Right lobe of liver (tissue), 6 donors: ENCODE results near the gene MAFB. TPM values are rescaled to one million over a fixed set of nuclear protein-coding genes. Genes with fewer than 3 reads are reported as not detected.

Source experiments
- ATAC-seq, 4 donors: fragments of 200-7000 bp; cut with Tn5 transposase; one replicate each; pipeline ENCODE4 v1.9.1; 2020; ENCODE audit warnings: mild to moderate bottlenecking in 4 of 4, moderate library complexity in 4 of 4
- DNase-seq, 3 donors: peaks; one replicate each; pipeline ENCODE4 v3.0.0-alpha.2; 2020
- H3K27ac ChIP-seq, 3 donors: fragments of 200-600 bp; one replicate each; pipeline ENCODE4 v1.8.0; 2022
- H3K27me3 ChIP-seq, 2 donors: fragments of 200-600 bp; one replicate each; pipeline ENCODE4 v1.8.0; 2022
- H3K36me3 ChIP-seq, 4 donors: fragments of 200-600 bp; sonication (generic) in 1 of 4; one replicate each; pipeline versions ENCODE4 v1.5.1 to v1.8.0; 2017 to 2022; ENCODE audit warnings: control low read depth in 1 of 4
- H3K4me1 ChIP-seq, 4 donors: fragments of 200-600 bp; sonication (generic) in 1 of 4; one replicate each; pipeline versions ENCODE4 v1.5.1 to v1.8.0; 2017 to 2022; ENCODE audit warnings: control low read depth in 1 of 4
- H3K4me3 ChIP-seq, 3 donors: fragments of 200-600 bp; one replicate each; pipeline ENCODE4 v1.8.0; 2022
- H3K9me3 ChIP-seq, 4 donors: fragments of 200-600 bp; sonication (generic) in 1 of 4; one replicate each; pipeline versions ENCODE4 v1.5.1 to v1.8.0; 2017 to 2022; ENCODE audit warnings: control low read depth in 1 of 4
- POLR2A ChIP-seq: fragments of 450-650 bp; IDR thresholded peaks from one replicate; pipeline ENCODE4 v1.6.1; 2017; ENCODE audit warnings: antibody characterized with exemption, mild to moderate bottlenecking
- WGBS: methylation state at CpG from one replicate; pipeline ENCODE4 v1.1.6; 2018; ENCODE audit warnings: low coverage, low lambda C conversion rate; ENCODE audit not compliant: insufficient coverage; ENCODE audit errors: missing lambda C conversion rate; 5-methylcytosine and 5-hydroxymethylcytosine counted together
- intact Hi-C, 2 donors: fragments of 100-400 bp; cut with DNase I; formaldehyde crosslinking; loops; one replicate each; pipeline versions ENCODE4 v1.11.2 to v1.14.1; 2022
- total RNA-seq, 6 experiments: library from RNA; depleted of rRNA in 2 of 6; stranded (reverse); fragments of >200 nt in 2 of 6; fragmentation: NEBNext Ultra II Directional in 3 of 6; extraction: Animal tissue kit (Norgen Biotek cat#: 25700) in 3 of 6; gene quantifications; one replicate each; pipeline versions ENCODE4 v1.1.0 to v1.2.4, GENCODE V29; 2016 to 2023
- TF ChIP-seq, protein P1 (sequence below), 4 donors: fragments of 200-600 bp in 3 of 4; fragments of 450-650 bp in 1 of 4; IDR thresholded peaks; one replicate each; pipeline versions ENCODE4 v1.5.1 to v1.8.0; 2016 to 2022; ENCODE audit warnings: antibody characterized with exemption in 4 of 4, mild to moderate bottlenecking in 2 of 4
- donor health status: DM: no; HTN: yes; CAD: no.
- donor health status: DM: no; HTN: no; CAD: no.
- donor health status: DM: no; HTN: no; CAD: no.
- donor health status: DM: no; HTN: yes; CAD: no.
- donor health status: DM: no; HTN: yes; CAD: no.

The MAFB gene
- total RNA-seq, 6 experiments from 2014 or later = 16.6 to 32.3 (median 22.5) TPM

GRCh38 chr20:40676491-40677269 is 12.4 kb downstream of the MAFB start:
- Histone ChIP-seq H3K27me3 (no peaks in the 10 kb centered on the region), H3K4me3 (no peak overlapping the region), H3K4me1 (peaks cover 0 to 15% (median 7%) of the 10 kb centered on the region in 4 donors), H3K9me3 (no peaks in the 10 kb centered on the region), H3K36me3 (no peaks in the 10 kb centered on the region), H3K27ac (peak overlapping the region in 1 of 3 donors; percentile 26)
- no peak for DNase-seq
- peak in 3 of 4 donors; percentile 44 to 51 (median 48) for ATAC-seq
- 26% methylated on average over 5 of the region's 7 CpGs for WGBS
- TF ChIP-seq, protein P1, sequence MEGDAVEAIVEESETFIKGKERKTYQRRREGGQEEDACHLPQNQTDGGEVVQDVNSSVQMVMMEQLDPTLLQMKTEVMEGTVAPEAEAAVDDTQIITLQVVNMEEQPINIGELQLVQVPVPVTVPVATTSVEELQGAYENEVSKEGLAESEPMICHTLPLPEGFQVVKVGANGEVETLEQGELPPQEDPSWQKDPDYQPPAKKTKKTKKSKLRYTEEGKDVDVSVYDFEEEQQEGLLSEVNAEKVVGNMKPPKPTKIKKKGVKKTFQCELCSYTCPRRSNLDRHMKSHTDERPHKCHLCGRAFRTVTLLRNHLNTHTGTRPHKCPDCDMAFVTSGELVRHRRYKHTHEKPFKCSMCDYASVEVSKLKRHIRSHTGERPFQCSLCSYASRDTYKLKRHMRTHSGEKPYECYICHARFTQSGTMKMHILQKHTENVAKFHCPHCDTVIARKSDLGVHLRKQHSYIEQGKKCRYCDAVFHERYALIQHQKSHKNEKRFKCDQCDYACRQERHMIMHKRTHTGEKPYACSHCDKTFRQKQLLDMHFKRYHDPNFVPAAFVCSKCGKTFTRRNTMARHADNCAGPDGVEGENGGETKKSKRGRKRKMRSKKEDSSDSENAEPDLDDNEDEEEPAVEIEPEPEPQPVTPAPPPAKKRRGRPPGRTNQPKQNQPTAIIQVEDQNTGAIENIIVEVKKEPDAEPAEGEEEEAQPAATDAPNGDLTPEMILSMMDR (IDR thresholded peaks at IDR 0.05) = no peak
- no peak for TF ChIP-seq POLR2A
- intact Hi-C loops = no loop called here

DNA sequence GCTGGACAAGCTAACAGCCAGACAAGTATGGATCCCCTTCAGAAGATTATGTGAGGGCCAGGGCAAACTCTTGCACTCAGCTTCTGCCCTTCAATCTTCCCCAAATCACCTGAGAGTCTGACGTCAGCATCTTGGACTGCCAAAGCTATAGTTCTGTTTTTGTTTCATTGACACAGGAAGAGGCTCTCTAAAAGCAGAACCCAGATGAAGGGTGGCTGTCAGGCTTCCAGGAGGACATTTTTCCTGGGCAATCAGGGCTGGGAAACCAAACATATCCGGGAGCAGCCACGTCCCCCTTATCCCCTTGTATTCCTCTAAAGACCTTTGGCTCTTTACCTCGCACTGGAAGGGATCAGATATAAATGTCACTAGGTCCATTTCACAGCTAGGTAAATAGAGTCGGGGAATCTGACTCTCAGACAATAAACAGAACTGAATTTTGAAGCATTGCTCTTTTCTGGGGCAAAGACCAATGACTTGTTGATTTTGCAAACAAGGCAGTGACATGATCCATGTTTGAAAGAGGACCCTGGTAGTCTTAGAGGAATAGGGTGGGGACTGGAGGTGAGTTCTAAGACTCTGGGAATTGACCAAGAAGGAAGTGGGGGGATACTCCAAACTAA is 13.3 kb downstream of the MAFB start:
- no peak overlapping the region for H3K4me3 ChIP-seq
- intact Hi-C loops = no loop called here
- no peak overlapping the region for H3K27ac ChIP-seq
- ATAC-seq (peak in 3 of 4 donors; percentile 4 to 29 (median 20)), DNase-seq (no peak)
- H3K9me3 ChIP-seq = no peaks in the 10 kb centered on the region
- no peaks in the 10 kb centered on the region for H3K36me3 ChIP-seq
- WGBS = 19% methylated on average over 5 of the region's 5 CpGs
- H3K27me3 ChIP-seq = no peaks in the 10 kb centered on the region
- TF ChIP-seq POLR2A = no peak
- TF ChIP-seq, protein P1 (IDR thresholded peaks at IDR 0.05) = no peak
- peaks cover 0 to 14% (median 5%) of the 10 kb centered on the region in 4 donors for H3K4me1 ChIP-seq

GRCh38 chr20:40673442-40673841 is 15.6 kb downstream of the MAFB start:
- Histone ChIP-seq H3K4me3 (no peak overlapping the region), H3K27me3 (no peaks in the 10 kb centered on the region), H3K36me3 (no peaks in the 10 kb centered on the region), H3K9me3 (no peaks in the 10 kb centered on the region), H3K27ac (no peak overlapping the region), H3K4me1 (peaks cover 0 to 31% (median 14%) of the 10 kb centered on the region in 4 donors)
- ATAC-seq (no peak), DNase-seq (no peak)
- intact Hi-C loops = no loop called here
- TF ChIP-seq POLR2A = no peak
- TF ChIP-seq, protein P1 (IDR thresholded peaks at IDR 0.05) = no peak

DNA sequence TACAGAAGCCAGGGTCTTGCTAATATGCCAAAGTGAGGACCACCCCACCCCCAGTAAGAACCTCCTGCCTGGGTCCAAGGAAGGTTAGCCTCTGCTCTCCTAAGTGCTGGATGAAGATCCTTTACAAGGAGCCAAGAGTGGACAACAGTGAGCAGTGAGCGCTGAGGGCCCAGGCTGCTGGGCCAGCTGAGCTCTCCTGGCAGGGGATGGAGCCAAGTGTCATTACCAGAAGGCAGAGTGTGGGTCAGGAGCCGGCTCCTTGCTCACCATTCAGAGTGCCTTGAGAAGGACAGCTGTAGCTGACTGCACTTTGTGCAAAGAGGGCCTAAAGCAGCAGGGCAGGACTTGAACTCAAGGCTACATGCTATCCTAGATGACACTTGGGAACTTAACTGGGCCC is 16.9 kb downstream of the MAFB start:
- TF ChIP-seq POLR2A = no peak
- TF ChIP-seq, protein P1 (IDR thresholded peaks at IDR 0.05) = no peak
- no CpG with 5 or more reads among the region's 2 CpGs for WGBS
- Histone ChIP-seq H3K4me1 (peaks cover 0 to 36% (median 17%) of the 10 kb centered on the region in 4 donors), H3K4me3 (no peak overlapping the region), H3K27ac (no peak overlapping the region), H3K9me3 (no peaks in the 10 kb centered on the region), H3K27me3 (no peaks in the 10 kb centered on the region), H3K36me3 (no peaks in the 10 kb centered on the region)
- DNase-seq (no peak), ATAC-seq (no peak)
- intact Hi-C loops = no loop called here
